NCI-H2196 treated with DMSO at 0.1 percent for 48 hours (cell line): ENCODE measurements around the gene PRX.
"Not testable (repeated sequence)": the region's sequence is repeated elsewhere in the genome, so short reads cannot be mapped to it uniquely, and the experiment has no call there.

Source experiments
- DNase-seq: peaks from one replicate; lab custom pipeline; 2025; ENCODE audit not compliant: unreplicated experiment; lab: John Stamatoyannopoulos, UW

The PRX gene

GRCh38 chr19:40414542-40415535 is 1.7 kb upstream of the PRX start:
- DNase-seq, result no peak

- DNase-seq, result no peak
Observed at GRCh38 chr19:40412866-40413265, 312 bp downstream of the PRX start.

DNA sequence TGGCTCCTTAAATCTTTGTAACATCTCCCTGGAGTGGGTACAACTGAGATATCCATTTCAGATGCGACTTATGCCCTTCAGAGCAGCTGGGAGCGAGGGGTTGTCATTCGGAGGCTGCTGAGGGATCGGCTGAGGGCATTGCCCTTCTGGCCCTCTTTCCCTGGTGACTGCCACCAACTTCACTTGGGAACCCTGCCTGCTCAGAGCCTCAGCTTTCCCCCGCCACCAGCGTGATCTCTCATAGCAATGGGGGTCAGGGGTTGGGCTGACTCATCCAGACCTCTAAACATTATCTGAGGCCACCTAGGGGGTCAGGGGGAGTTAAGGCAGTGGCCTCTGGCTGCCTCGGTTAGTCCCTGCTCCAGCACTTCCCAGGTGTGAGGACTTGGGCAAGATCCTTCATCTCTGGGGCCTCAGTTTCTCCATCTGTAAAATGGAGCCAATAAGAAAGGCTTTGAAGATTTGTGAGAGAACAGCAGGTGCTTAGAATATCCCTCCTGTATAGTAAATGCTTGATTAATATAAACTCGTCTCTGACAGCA is 1.1 kb downstream of the PRX start:
- DNase-seq, result no peak

GRCh38 chr19:40411125-40411842 is 1.9 kb downstream of the PRX start:
- DNase-seq, result no peak

DNA sequence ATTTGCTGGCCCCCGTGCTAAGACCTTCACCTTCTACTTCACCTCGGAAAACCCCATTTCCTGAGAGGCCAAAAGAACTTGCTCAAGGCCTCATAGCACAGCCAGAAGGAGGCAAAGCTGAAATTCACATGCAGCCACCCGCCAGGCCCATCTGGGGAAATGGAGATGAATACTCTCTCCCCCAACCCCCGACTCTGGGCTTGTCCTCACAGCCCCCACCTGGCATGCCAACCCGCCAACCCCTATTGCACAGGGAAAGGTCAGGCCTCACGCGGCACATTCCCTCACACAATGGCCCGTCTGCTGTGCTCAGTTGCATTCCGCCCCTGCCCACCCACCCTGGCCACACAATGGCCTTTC is 3.2 kb downstream of the PRX start:
- no peak for DNase-seq

GRCh38 chr19:40408598-40408925 is 4.6 kb downstream of the PRX start:
- not testable (repeated sequence) for DNase-seq

DNA sequence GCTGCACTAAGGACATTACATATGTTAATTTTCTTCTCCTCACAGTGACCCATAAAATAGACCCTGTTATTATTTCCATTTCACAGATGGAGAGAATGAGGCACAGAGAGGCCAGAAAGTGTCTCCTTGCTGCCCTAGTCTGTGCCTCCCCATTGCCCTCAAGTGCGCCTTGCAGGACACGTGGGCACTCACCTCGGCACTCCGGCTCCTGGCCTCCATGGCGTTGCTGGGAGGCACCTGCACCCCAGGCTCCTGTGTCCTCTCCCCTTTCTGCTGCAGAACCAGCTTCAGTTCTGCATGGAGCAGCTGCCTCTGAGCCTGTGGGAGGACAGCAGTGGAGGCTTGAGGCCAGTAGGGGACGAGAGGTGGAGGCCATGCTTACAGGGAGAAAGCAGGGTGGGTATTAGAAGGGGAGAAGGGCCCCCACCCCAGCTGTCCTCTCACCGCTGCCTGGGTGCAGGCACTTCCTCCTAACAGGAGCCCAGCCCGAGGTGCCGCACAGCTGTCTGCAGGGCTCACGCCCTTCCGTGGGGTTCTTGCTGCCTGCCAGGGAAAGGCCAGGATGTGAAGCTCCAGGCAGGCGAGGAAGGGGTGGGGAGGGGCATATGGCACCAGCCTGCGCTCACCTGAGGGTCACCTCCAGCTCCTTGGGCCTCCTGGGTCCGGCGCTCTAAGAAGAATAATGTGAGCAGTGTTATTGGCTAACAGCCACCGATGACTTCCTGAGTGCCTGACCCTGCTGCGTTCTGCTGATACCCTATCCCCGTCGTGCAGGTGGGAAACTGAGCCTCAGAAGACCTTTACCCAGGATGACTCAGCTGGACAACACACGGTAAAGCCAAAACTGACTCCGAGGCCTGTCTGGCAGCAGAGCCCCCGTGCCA is 5.2 kb downstream of the PRX start:
- DNase-seq, result no peak

DNA sequence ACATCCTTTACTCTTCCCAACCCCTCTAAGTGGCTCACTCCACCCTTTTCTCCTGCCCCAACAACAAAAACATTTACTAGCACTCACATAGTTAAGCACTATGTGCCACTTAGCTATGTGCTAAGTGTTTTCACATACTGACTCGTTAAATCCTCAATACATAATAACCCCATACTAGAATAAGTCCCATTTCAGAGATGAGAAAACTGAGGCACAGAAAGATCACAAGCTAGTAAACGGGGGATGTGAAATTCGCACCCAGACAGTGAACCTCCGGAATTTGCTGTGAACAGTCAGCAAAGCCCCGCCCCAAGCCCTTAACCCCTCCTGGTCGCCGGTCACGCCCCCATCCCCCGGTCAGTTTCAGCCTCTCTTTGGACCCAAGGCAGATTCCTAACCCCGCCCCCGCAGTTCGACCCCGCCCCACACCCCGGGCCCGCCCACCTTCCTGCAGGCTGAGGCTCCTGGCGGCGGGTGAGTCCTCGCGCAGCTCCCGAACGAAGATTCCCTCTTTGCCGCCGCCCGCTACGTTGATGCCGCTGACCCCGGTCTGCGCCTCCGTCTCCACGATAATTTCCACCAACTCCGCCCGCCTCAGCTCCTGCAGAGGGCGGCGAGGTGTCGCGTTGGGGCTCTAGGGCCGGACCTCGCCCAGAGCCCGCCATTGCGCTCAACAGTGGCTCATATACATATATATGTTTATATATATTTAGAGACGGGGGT is 9.8 kb downstream of the PRX start:
- DNase-seq, result peak; percentile 79

- no peak for DNase-seq
Observed at GRCh38 chr19:40400559-40400958, 12.6 kb downstream of the PRX start.

DNA sequence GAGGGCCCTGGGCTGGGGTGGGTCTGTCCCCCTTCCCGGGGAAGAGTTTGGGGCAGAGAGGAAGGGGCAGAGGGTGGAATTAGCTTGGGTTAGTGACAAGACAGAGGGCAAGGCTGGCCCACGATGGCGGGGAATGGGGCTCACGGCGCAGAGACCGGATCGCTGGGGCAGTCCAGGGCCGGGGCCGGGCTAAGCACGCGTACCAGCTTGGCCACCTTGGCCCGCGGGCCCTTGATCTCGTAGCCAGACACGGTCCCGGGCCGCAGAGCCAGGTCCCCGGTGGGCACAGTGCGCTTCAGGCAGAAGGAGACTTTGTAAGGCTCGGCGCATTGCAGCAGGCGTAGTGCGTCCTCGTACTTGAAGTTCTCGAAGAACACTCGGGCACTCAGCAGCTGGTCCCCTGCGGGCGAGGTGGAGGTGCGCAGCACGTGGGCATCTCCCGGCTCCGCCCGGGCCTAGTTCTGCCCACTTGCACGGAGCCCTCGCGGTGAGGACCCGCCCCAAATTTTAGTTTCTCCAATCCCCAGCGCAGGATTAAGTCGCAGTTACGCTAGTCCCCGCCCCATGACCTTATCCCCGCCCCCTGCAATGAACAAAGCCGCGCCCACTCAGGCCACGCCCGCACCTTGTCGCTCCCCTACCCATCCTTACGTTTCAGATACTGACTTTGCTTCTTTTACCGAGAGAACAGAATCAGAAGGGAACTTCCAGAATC is 14.6 kb downstream of the PRX start:
- no peak for DNase-seq

DNA sequence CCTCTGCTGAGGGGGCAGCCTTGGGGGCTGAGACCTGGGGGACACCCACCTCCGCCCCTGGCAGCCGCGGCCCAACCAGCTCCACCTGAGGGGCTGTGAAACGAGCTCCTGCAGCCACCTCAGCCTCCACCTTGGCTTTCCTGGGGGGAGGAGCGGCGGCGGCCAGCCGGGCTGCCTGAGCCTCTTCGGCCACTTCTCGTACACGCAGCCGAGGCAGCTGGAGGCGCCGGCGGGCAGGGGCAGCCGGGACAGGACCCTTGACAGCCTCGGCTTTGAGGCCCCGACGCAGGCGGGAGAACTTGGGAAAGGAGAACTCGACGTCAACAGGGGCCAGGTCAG is 15.6 kb downstream of the PRX start:
- no peak for DNase-seq

- DNase-seq, result no peak
Observed at GRCh38 chr19:40396886-40397567, 16.2 kb downstream of the PRX start.

GRCh38 chr19:40395956-40396355 is 17.2 kb downstream of the PRX start:
- no peak for DNase-seq

DNA sequence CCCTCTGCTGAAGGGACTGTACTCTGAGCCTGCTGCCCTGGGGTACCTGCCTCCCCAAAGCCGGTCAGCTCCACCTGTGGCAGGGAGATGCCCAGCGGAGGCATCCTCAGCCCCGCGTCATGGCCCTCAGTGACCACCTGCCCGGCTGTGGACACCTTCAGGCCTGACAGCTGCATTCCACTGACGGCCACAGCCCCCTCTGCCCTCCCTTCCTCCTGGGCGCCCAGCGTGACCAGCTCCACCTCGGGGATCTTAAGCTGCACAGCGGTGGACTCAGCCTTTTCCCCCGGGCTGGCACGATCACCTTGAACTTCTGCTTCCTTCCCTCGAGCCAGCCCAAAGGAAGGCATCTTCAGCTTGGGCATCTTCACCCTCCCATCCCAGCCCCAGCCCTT is 18.4 kb downstream of the PRX start:
- DNase-seq, result no peak

DNA sequence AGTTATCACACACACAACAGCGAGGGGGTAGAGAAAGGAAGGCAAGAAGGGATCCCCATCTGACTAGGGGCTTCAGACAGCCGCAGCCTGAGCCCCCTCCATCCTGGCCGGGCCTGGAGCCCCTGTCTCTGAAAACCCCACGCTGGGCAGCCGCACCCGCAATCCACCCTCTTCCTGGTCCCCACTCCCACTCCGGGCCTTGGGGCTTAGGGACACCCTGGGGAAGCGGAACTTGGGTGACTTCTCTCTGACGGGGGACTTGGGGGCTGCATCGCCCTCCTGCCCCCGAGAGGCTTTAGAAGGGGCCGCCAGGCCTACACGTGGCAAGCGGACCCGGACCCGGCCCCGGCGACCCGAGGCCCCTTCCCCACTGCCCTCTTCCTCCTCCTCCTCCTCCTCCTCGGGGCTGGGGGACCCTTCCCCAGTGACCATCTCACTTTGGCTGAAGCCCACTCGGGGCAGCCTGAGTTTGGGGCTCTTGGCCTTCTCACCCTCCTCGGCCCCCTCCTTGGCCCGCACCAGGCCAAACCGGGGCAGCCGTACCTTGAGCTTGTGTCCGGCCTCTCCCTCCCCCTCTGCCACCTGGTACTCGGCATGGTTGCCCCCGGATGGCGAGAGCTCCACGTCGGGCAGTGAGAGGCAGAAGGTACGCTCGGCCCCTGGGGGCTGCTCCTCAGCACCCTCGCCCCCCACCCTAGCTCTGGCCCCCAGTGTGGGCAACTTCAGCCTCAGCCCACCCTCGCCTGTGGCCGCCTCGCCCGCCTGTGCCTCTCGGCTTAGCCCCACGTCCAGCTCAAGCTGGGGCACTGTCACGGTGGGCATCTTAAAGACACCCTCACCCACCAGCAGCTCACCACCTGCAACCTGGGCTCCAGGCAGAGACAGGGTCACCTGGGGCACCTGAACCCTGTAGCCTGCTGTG is 19.0 kb downstream of the PRX start:
- DNase-seq, result no peak

- DNase-seq, result no peak
Observed at GRCh38 chr19:40392894-40393517, 20.2 kb downstream of the PRX start.

- DNase-seq, result no peak
Observed at GRCh38 chr19:40392123-40392522, 21.1 kb downstream of the PRX start.
